Natural killer cell (primary cell): Measurements from ENCODE around the gene PXMP2. TPM values are rescaled to one million over a fixed set of nuclear protein-coding genes. Genes with fewer than 3 reads are reported as not detected.

Source experiments
- ATAC-seq, 3 donors: fragments of 150-1000 bp in 2 of 3; fragments of 200-7000 bp in 1 of 3; cut with Tn5 transposase; 1 replicate in 1 of 3; 2 replicates in 2 of 3; pipeline ENCODE4 v1.10.0; 2021; ENCODE audit warnings: mild to moderate bottlenecking in 2 of 3, moderate library complexity in 2 of 3
- DNase-seq, 2 donors: peaks; one replicate each; pipeline versions ENCODE4 v3.0.0 to v3.0.0-alpha.2; 2013 to 2021; ENCODE audit warnings: mixed read lengths in 1 of 2
- H3K27ac ChIP-seq: one replicate; pipeline ENCODE4 v1.5.1; 2013; ENCODE audit warnings: mild to moderate bottlenecking, low read length
- H3K27me3 ChIP-seq: one replicate; pipeline ENCODE4 v1.6.1; 2013; ENCODE audit warnings: low read length; ENCODE audit not compliant: control insufficient read depth, insufficient read depth
- H3K36me3 ChIP-seq: one replicate; pipeline ENCODE4 v1.6.1; 2013; ENCODE audit warnings: low read length; ENCODE audit not compliant: control insufficient read depth, insufficient read depth
- H3K4me1 ChIP-seq: one replicate; pipeline ENCODE4 v1.6.1; 2013; ENCODE audit warnings: low read length; ENCODE audit not compliant: control insufficient read depth, insufficient read depth
- H3K4me3 ChIP-seq: one replicate; pipeline ENCODE4 v1.5.1; 2013; ENCODE audit warnings: low read length
- H3K9me3 ChIP-seq: one replicate; pipeline ENCODE4 v1.6.1; 2013; ENCODE audit warnings: low read length; ENCODE audit not compliant: control insufficient read depth, insufficient read depth
- H3K27ac Mint-ChIP-seq, 2 donors: one replicate each; pipeline ENCODE4 v1.8.0; 2022; ENCODE audit warnings: mild to moderate bottlenecking in 2 of 2, mixed read lengths in 2 of 2, moderate library complexity in 1 of 2
- H3K27me3 Mint-ChIP-seq, 2 donors: one replicate each; pipeline ENCODE4 v1.8.0; 2022; ENCODE audit warnings: low read depth in 2 of 2, mixed read lengths in 2 of 2
- H3K36me3 Mint-ChIP-seq: one replicate; pipeline ENCODE4 v1.8.0; 2022; ENCODE audit warnings: mixed read lengths
- H3K4me1 Mint-ChIP-seq, 2 donors: one replicate each; pipeline ENCODE4 v1.8.0; 2022; ENCODE audit warnings: mixed read lengths in 2 of 2
- H3K4me3 Mint-ChIP-seq: one replicate; pipeline ENCODE4 v1.8.0; 2022; ENCODE audit warnings: mild to moderate bottlenecking, moderate library complexity, mixed read lengths
- H3K9me3 Mint-ChIP-seq, 2 donors: one replicate each; pipeline ENCODE4 v1.8.0; 2022; ENCODE audit warnings: mixed read lengths in 2 of 2
- CTCF ChIP-seq: fragments of 200-600 bp; IDR thresholded peaks from one replicate; pipeline ENCODE4 v1.8.0; 2022; ENCODE audit warnings: antibody characterized with exemption
- WGBS: methylation state at CpG from one replicate; pipeline ENCODE4 v1.1.7; 2013; ENCODE audit warnings: missing lambda C conversion rate; ENCODE audit not compliant: insufficient coverage; 5-methylcytosine and 5-hydroxymethylcytosine counted together
- intact Hi-C: fragments of 100-400 bp; cut with micrococcal nuclease; formaldehyde crosslinking; loops from one replicate; pipeline ENCODE4 v1.14.2; 2022
- total RNA-seq, 4 donors: library from RNA; stranded (reverse); fragments of 120-200 nt in 1 of 4; gene quantifications; one replicate each; pipeline versions ENCODE4 v1.2.3 to v1.2.4, GENCODE V29; 2013 to 2022

PXMP2 gene
- total RNA-seq, 3 donors from 2014 or later (not counting 1 experiment from before 2014, with no cell fraction given) = 3.6 to 6.2 (median 5.1) TPM

GRCh38 chr12:132665794-132666193, 21.6 kb upstream of the PXMP2 start:
- no peak for TF ChIP-seq CTCF
- WGBS = over 99% methylated on average over 6 of the region's 6 CpGs
- H3K27ac ChIP-seq = no peak overlapping the region
- Mint-ChIP-seq H3K4me1 (peaks cover 8 to 21% of the 10 kb centered on the region in 2 donors), H3K9me3 (no peaks in the 10 kb centered on the region), H3K27ac (no peak overlapping the region), H3K4me3 (no peak overlapping the region), H3K27me3 (no peaks in the 10 kb centered on the region), H3K36me3 (peaks cover 31% of the 10 kb centered on the region)
- intact Hi-C loops = no loop called here
- no peak overlapping the region for H3K4me3 ChIP-seq
- no peaks in the 10 kb centered on the region for H3K27me3 ChIP-seq
- ATAC-seq (no peak), DNase-seq (no peak)
- H3K36me3 ChIP-seq = peaks cover 41% of the 10 kb centered on the region
- H3K9me3 ChIP-seq = no peaks in the 10 kb centered on the region
- peaks cover 5% of the 10 kb centered on the region for H3K4me1 ChIP-seq

- H3K27me3 ChIP-seq = no peaks in the 10 kb centered on the region
- Mint-ChIP-seq H3K27ac (no peak overlapping the region), H3K4me3 (no peak overlapping the region), H3K9me3 (no peaks in the 10 kb centered on the region), H3K4me1 (peaks cover 6 to 18% of the 10 kb centered on the region in 2 donors), H3K36me3 (peaks cover 24% of the 10 kb centered on the region), H3K27me3 (no peaks in the 10 kb centered on the region)
- 98% methylated on average over 29 of the region's 30 CpGs for WGBS
- H3K36me3 ChIP-seq = peaks cover 49% of the 10 kb centered on the region
- no peaks in the 10 kb centered on the region for H3K9me3 ChIP-seq
- TF ChIP-seq CTCF = no peak
- no peak for ATAC-seq
- H3K4me1 ChIP-seq = no peaks in the 10 kb centered on the region
- no peak overlapping the region for H3K4me3 ChIP-seq
- intact Hi-C loops = no loop called here
- DNase-seq = no peak
- H3K27ac ChIP-seq = no peak overlapping the region
Measured at GRCh38 chr12:132668191-132669088, 18.9 kb upstream of the PXMP2 start.

GRCh38 chr12:132669166-132669879, 18.1 kb upstream of the PXMP2 start:
- H3K4me1 Mint-ChIP-seq = peaks cover 6 to 19% of the 10 kb centered on the region in 2 donors
- no peaks in the 10 kb centered on the region for H3K9me3 ChIP-seq
- no peak overlapping the region for H3K27ac Mint-ChIP-seq
- H3K27me3 ChIP-seq = no peaks in the 10 kb centered on the region
- H3K4me3 ChIP-seq = no peak overlapping the region
- DNase-seq = no peak
- TF ChIP-seq CTCF = no peak
- no peaks in the 10 kb centered on the region for H3K9me3 Mint-ChIP-seq
- WGBS = 96% methylated on average over 17 of the region's 17 CpGs
- no peak overlapping the region for H3K4me3 Mint-ChIP-seq
- no peak for ATAC-seq
- H3K36me3 Mint-ChIP-seq = peaks cover 24% of the 10 kb centered on the region
- H3K36me3 ChIP-seq = peaks cover 47% of the 10 kb centered on the region
- no peaks in the 10 kb centered on the region for H3K4me1 ChIP-seq
- intact Hi-C loops = no loop called here
- H3K27ac ChIP-seq = no peak overlapping the region
- no peaks in the 10 kb centered on the region for H3K27me3 Mint-ChIP-seq
